OCI-LY1 (cell line): Measurements from ENCODE around the gene GNAS.

Experiments used
- H2AFZ ChIP-seq: fragments of 200-600 bp; sonication (generic), shearing (Covaris generic); 2 replicates; pipeline ENCODE4 v1.6.0; 2014; ENCODE audit warnings: antibody characterized with exemption, mild to moderate bottlenecking, low read length
- H3F3A ChIP-seq: fragments of 200-600 bp; sonication (generic), shearing (Covaris generic); 2 replicates; pipeline ENCODE4 v1.6.0; 2014; ENCODE audit warnings: mild to moderate bottlenecking, antibody characterized with exemption, low read length, moderate library complexity; ENCODE audit not compliant: insufficient read depth
- H3K27ac ChIP-seq: fragments of 200-600 bp; sonication (generic); 2 replicates; pipeline ENCODE4 v1.5.1; 2014; ENCODE audit warnings: low read length, mixed run types, mild to moderate bottlenecking, low read depth; ENCODE audit not compliant: poor library complexity, severe bottlenecking
- H3K27me3 ChIP-seq: fragments of 200-600 bp; sonication (generic); 2 replicates; pipeline ENCODE4 v1.6.0; 2014; ENCODE audit warnings: antibody characterized with exemption, mild to moderate bottlenecking, low read length, moderate library complexity; ENCODE audit not compliant: insufficient read depth
- H3K36me3 ChIP-seq: fragments of 200-600 bp; sonication (generic); 2 replicates; pipeline ENCODE4 v1.6.1; 2014; ENCODE audit warnings: mild to moderate bottlenecking, antibody characterized with exemption, low read length, moderate library complexity, mixed read lengths; ENCODE audit not compliant: insufficient read depth
- H3K4me1 ChIP-seq: fragments of 200-600 bp; sonication (generic); 2 replicates; pipeline ENCODE4 v1.5.1; 2014; ENCODE audit warnings: mild to moderate bottlenecking, low read length, moderate library complexity; ENCODE audit not compliant: insufficient read depth, severe bottlenecking
- H3K4me2 ChIP-seq: fragments of 200-600 bp; sonication (generic), shearing (Covaris generic); 2 replicates; pipeline ENCODE4 v1.6.1; 2014; ENCODE audit warnings: low read length
- H3K4me3 ChIP-seq: fragments of 200-600 bp; sonication (generic); 2 replicates; pipeline ENCODE4 v1.5.1; 2014; ENCODE audit warnings: low read length, low read depth, mild to moderate bottlenecking, mixed read lengths; ENCODE audit not compliant: poor library complexity, severe bottlenecking
- H3K79me2 ChIP-seq: fragments of 200-600 bp; shearing (Covaris generic); 2 replicates; pipeline ENCODE4 v1.6.1; 2016; ENCODE audit warnings: mixed run types, low read length, mixed read lengths; ENCODE audit not compliant: insufficient read depth
- H3K9ac ChIP-seq: fragments of 200-600 bp; sonication (generic), shearing (Covaris generic); 2 replicates; pipeline ENCODE4 v1.6.1; 2014; ENCODE audit warnings: mild to moderate bottlenecking, low read length, mixed read lengths
- H3K9me2 ChIP-seq: fragments of 200-600 bp; sonication (generic), shearing (Covaris generic); 2 replicates; pipeline ENCODE4 v1.6.1; 2014; ENCODE audit warnings: low read depth, mild to moderate bottlenecking, low read length, mixed read lengths
- H3K9me3 ChIP-seq: fragments of 200-600 bp; shearing (Covaris generic); 2 replicates; pipeline ENCODE4 v1.6.1; 2014; ENCODE audit warnings: low read length, mixed read lengths
- H4K20me1 ChIP-seq: fragments of 200-600 bp; sonication (generic), shearing (Covaris generic); 2 replicates; pipeline ENCODE4 v1.6.0; 2016; ENCODE audit warnings: mild to moderate bottlenecking, low read length; ENCODE audit not compliant: insufficient read depth
- CTCF ChIP-seq: fragments of 200-600 bp; sonication (generic), shearing (Covaris generic); IDR thresholded peaks from 2 replicates; pipeline ENCODE4 v1.5.1; 2017; ENCODE audit warnings: mild to moderate bottlenecking, antibody characterized with exemption, low read length, moderate library complexity, mixed read lengths
- EZH2 ChIP-seq: fragments of 200-600 bp; sonication (generic), shearing (Covaris generic); IDR thresholded peaks from 2 replicates; pipeline ENCODE4 v1.8.0; 2017; ENCODE audit warnings: borderline replicate concordance, mixed run types, mild to moderate bottlenecking, antibody characterized with exemption, low read length, moderate library complexity, mixed read lengths

Gene GNAS

DNA sequence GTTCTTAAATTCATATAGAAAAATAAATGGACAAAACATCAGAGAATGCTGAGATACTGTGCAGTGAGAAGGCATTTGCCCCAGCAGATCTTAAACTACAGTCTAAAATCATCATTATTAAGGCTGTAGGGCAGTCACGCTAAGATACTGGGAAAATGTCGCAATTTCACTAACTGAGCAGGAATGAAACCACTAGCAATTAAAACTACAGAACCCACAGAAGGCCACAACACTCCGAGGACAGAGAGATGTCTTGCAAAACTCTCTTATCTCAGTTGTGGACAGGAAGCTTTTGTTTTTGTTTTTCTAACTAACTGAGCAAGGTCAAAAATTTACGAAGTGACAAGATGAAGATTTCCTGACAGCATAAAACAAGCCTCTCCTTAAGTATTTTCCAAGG lies 20.1 kb upstream of the GNAS start:
- Histone ChIP-seq H3K79me2 (no peaks in the 10 kb centered on the region), H3K4me3 (no peak overlapping the region), H3K27ac (no peak overlapping the region), H3K9me3 (no peaks in the 10 kb centered on the region), H2AFZ (no peak overlapping the region), H3K9me2 (no peaks in the 10 kb centered on the region), H3K4me2 (no peak overlapping the region), H3F3A (no peaks in the 10 kb centered on the region), H4K20me1 (no peaks in the 10 kb centered on the region), H3K9ac (no peak overlapping the region), H3K4me1 (no peaks in the 10 kb centered on the region), H3K36me3 (peaks cover 23% of the 10 kb centered on the region), H3K27me3 (no peaks in the 10 kb centered on the region)
- TF ChIP-seq CTCF (no peak), EZH2 (no peak)

- no peaks in the 10 kb centered on the region for H3K79me2 ChIP-seq
- no peaks in the 10 kb centered on the region for H3K4me1 ChIP-seq
- TF ChIP-seq EZH2 (no peak), CTCF (no peak)
- no peaks in the 10 kb centered on the region for H3K27me3 ChIP-seq
- no peak overlapping the region for H3K9ac ChIP-seq
- no peaks in the 10 kb centered on the region for H3K9me2 ChIP-seq
- H3K4me3 ChIP-seq: no peak overlapping the region
- no peaks in the 10 kb centered on the region for H4K20me1 ChIP-seq
- no peak overlapping the region for H3K27ac ChIP-seq
- no peaks in the 10 kb centered on the region for H3F3A ChIP-seq
- H3K4me2 ChIP-seq: no peak overlapping the region
- no peaks in the 10 kb centered on the region for H3K9me3 ChIP-seq
- H3K36me3 ChIP-seq: peaks cover 23% of the 10 kb centered on the region
- H2AFZ ChIP-seq: no peak overlapping the region
These were observed 18.6 kb upstream of the GNAS start for GRCh38 chr20:58833921-58834320.

DNA sequence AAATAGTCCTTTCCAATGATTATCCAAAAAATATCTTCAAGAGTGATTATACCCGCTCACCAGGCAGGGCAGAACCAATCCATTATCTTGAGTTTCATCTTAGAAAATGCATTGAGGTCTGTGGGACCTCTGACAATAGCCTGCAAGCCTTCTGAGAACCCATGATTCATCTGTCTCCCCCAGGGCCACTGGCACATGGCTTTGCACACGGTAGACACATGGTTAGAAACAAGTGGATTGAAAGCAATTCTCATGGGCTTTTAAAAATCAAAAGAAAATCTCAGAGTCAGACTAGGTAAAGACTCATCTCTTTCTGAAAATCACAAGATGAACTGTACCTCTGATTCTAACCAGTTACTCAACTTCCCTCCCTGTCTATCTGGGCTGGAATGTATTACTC lies 17.3 kb upstream of the GNAS start:
- Histone ChIP-seq H3K9ac (no peak overlapping the region), H3F3A (no peaks in the 10 kb centered on the region), H4K20me1 (no peaks in the 10 kb centered on the region), H3K9me2 (no peaks in the 10 kb centered on the region), H3K36me3 (peaks cover 23% of the 10 kb centered on the region), H3K27me3 (no peaks in the 10 kb centered on the region), H3K4me3 (no peak overlapping the region), H3K4me1 (no peaks in the 10 kb centered on the region), H3K4me2 (no peak overlapping the region), H3K79me2 (no peaks in the 10 kb centered on the region), H3K27ac (no peak overlapping the region), H2AFZ (no peak overlapping the region), H3K9me3 (no peaks in the 10 kb centered on the region)
- TF ChIP-seq CTCF: no peak
- no peak for TF ChIP-seq EZH2
